Bronchial epithelial cell (primary cell): ENCODE measurements around the gene PAOX. TPM values are rescaled to one million over a fixed set of nuclear protein-coding genes. Genes with fewer than 3 reads are reported as not detected.

Source experiments
- DNase-seq: peaks from one replicate; pipeline ENCODE4 v3.0.0-alpha.2; 2010; ENCODE audit warnings: low read depth
- FAIRE-seq: peaks from 2 replicates; lab custom pipeline; 2011; peaks lifted over from hg19 to GRCh38; lab: Jason Lieb, UNC
- H3K27me3 ChIP-seq: 2 replicates; pipeline ENCODE4 v1.5.1; 2011; ENCODE audit warnings: low read length; ENCODE audit not compliant: control insufficient read depth, insufficient read depth
- H3K36me3 ChIP-seq: 2 replicates; pipeline ENCODE4 v1.5.1; 2011; ENCODE audit warnings: low read length; ENCODE audit not compliant: control insufficient read depth, insufficient read depth
- H3K4me3 ChIP-seq: 2 replicates; pipeline ENCODE4 v1.5.1; 2011; ENCODE audit warnings: mild to moderate bottlenecking, low read depth, low read length, control low read depth
- CTCF ChIP-seq: IDR thresholded peaks from 2 replicates; pipeline ENCODE4 v1.5.1; 2011; ENCODE audit warnings: mild to moderate bottlenecking, moderate library complexity, low read length, control low read depth, inconsistent platforms; ENCODE audit not compliant: insufficient read depth, severe bottlenecking
- total RNA-seq: library from RNA; depleted of rRNA; stranded (reverse); fragments of >200 nt; gene quantifications from 2 replicates; pipeline ENCODE4 v1.2.1, GENCODE V29; 2014

PAOX gene
- total RNA-seq, 1 donor from 2014 or later, result 5.0 TPM

- DNase-seq (no peak), FAIRE-seq (no peak)
- H3K36me3 ChIP-seq, result peaks cover 9% of the 10 kb centered on the region
- H3K4me3 ChIP-seq, result no peak overlapping the region
- H3K27me3 ChIP-seq, result no peaks in the 10 kb centered on the region
- TF ChIP-seq CTCF, result no peak
These were observed 19.0 kb upstream of the PAOX start for GRCh38 chr10:133359972-133360610.

GRCh38 chr10:133361227-133361626 is 17.8 kb upstream of the PAOX start:
- FAIRE-seq (no peak), DNase-seq (no peak)
- no peak overlapping the region for H3K4me3 ChIP-seq
- no peak for TF ChIP-seq CTCF
- no peaks in the 10 kb centered on the region for H3K27me3 ChIP-seq
- H3K36me3 ChIP-seq, result peaks cover 17% of the 10 kb centered on the region

- FAIRE-seq (no peak), DNase-seq (no peak)
- Histone ChIP-seq H3K36me3 (peaks cover 20% of the 10 kb centered on the region), H3K4me3 (no peak overlapping the region), H3K27me3 (no peaks in the 10 kb centered on the region)
- no peak for TF ChIP-seq CTCF
These were observed 17.2 kb upstream of the PAOX start for GRCh38 chr10:133361773-133362441.

GRCh38 chr10:133362846-133363245 is 16.2 kb upstream of the PAOX start:
- H3K4me3 ChIP-seq, result no peak overlapping the region
- no peak for DNase-seq
- no peaks in the 10 kb centered on the region for H3K27me3 ChIP-seq
- peaks cover 20% of the 10 kb centered on the region for H3K36me3 ChIP-seq
- FAIRE-seq, result no peak
- TF ChIP-seq CTCF, result no peak

GRCh38 chr10:133364645-133365431 is 14.2 kb upstream of the PAOX start:
- Histone ChIP-seq H3K36me3 (peaks cover 32% of the 10 kb centered on the region), H3K27me3 (no peaks in the 10 kb centered on the region), H3K4me3 (no peak overlapping the region)
- TF ChIP-seq CTCF, result no peak
- DNase-seq (no peak), FAIRE-seq (no peak)
